Measurements from ENCODE around the gene SCML2.
A peak's percentile ranks its signal among the peaks of the same experiment; 100 is the strongest.

Gene SCML2

GRCh38 chrX:18354369-18355223, at the start of gene SCML2:
Gene SCML2, minus strand, starts transcription at chrX:18354688. Its CDS starts 20,617 bp downstream, at chrX:18334071.
- no peak for TF ChIP-seq CTCF (IDR thresholded peaks at IDR 0.05)

- TF ChIP-seq CTCF (IDR thresholded peaks at IDR 0.05) = no peak
Measured at GRCh38 chrX:18401848-18402213, 47.3 kb upstream of the SCML2 start.

- TF ChIP-seq CTCF (IDR thresholded peaks at IDR 0.05) = no peak
Measured at GRCh38 chrX:18394477-18394876, 40.0 kb upstream of the SCML2 start.

- TF ChIP-seq CTCF (IDR thresholded peaks at IDR 0.05) = peak; percentile 51
Measured at GRCh38 chrX:18390941-18391538, 36.6 kb upstream of the SCML2 start.

GRCh38 chrX:18389966-18390365, 35.5 kb upstream of the SCML2 start:
- TF ChIP-seq CTCF (IDR thresholded peaks at IDR 0.05) = peak; percentile 30; the same call in 1 of the 2 replicates

GRCh38 chrX:18377796-18378195, 23.3 kb upstream of the SCML2 start:
- peak; percentile 48 for TF ChIP-seq CTCF (IDR thresholded peaks at IDR 0.05)

GRCh38 chrX:18368402-18368801, 13.9 kb upstream of the SCML2 start:
- TF ChIP-seq CTCF (IDR thresholded peaks at IDR 0.05) = no peak
